ENCODE results near the gene KSR2.

GRCh38 chr12:117526757-117527478 lies 441.9 kb downstream of the KSR2 start:
- TF ChIP-seq ZBTB8A (tag by site-specific recombination; IDR thresholded peaks at IDR 0.05), result no peak
- TF ChIP-seq ZNF157 (tag by site-specific recombination; IDR thresholded peaks at IDR 0.05), result no peak
- no peak for TF ChIP-seq ZNF221 (tag by site-specific recombination; IDR thresholded peaks at IDR 0.05; ENCODE audit: borderline replicate concordance)
- TF ChIP-seq CTCF (tag by site-specific recombination; IDR thresholded peaks at IDR 0.05), result no peak
- TF ChIP-seq REST (tag by site-specific recombination; IDR thresholded peaks at IDR 0.05), result no peak
- no peak for TF ChIP-seq ZNF704 (tag by site-specific recombination; IDR thresholded peaks at IDR 0.05)
- peak; percentile 68 for TF ChIP-seq SCRT2 (tag by site-specific recombination; IDR thresholded peaks at IDR 0.05)
- TF ChIP-seq ZNF416 (tag by site-specific recombination; IDR thresholded peaks at IDR 0.05), result no peak
- no peak for TF ChIP-seq ZNF138 (tag by site-specific recombination; IDR thresholded peaks at IDR 0.05; ENCODE audit: borderline replicate concordance)
- TF ChIP-seq ZNF37A (tag by site-specific recombination; IDR thresholded peaks at IDR 0.05), result no peak
- no peak for TF ChIP-seq SALL2 (tag by site-specific recombination; IDR thresholded peaks at IDR 0.05; ENCODE audit: borderline replicate concordance)

Measured in HEK293 (cell line).